Nephron progenitor cell (in vitro differentiated cells): ENCODE results near the gene AVEN.
"Not testable (repeated sequence)": the region's sequence is repeated elsewhere in the genome, so short reads cannot be mapped to it uniquely, and the experiment has no call there.

Experiments used
- DNase-seq: peaks from one replicate; pipeline ENCODE4 v3.0.0; 2021
- H3K27ac Mint-ChIP-seq: 2 replicates; pipeline ENCODE4 v1.8.0; 2021; ENCODE audit warnings: mild to moderate bottlenecking, moderate library complexity, mixed read lengths
- H3K27me3 Mint-ChIP-seq: 2 replicates; pipeline ENCODE4 v1.8.0; 2021; ENCODE audit warnings: mild to moderate bottlenecking, low read depth, mixed read lengths; ENCODE audit not compliant: poor library complexity
- H3K36me3 Mint-ChIP-seq: 2 replicates; pipeline ENCODE4 v1.8.0; 2021; ENCODE audit warnings: low read depth, mixed read lengths
- H3K4me1 Mint-ChIP-seq: 2 replicates; pipeline ENCODE4 v1.8.0; 2021; ENCODE audit warnings: mixed read lengths
- H3K4me3 Mint-ChIP-seq: 2 replicates; pipeline ENCODE4 v1.8.0; 2021; ENCODE audit warnings: mild to moderate bottlenecking, moderate library complexity, mixed read lengths
- H3K9me3 Mint-ChIP-seq: 2 replicates; pipeline ENCODE4 v1.8.0; 2021; ENCODE audit warnings: mild to moderate bottlenecking, moderate library complexity, mixed read lengths
- CTCF ChIP-seq: fragments of 200-600 bp; sonication (generic); IDR thresholded peaks from 2 replicates; pipeline ENCODE4 v1.5.0; 2021; ENCODE audit warnings: antibody characterized with exemption

AVEN gene

GRCh38 chr15:34059476-34059875 lies 20.5 kb upstream of the AVEN start:
- H3K27ac Mint-ChIP-seq = no peak overlapping the region
- TF ChIP-seq CTCF = no peak
- H3K9me3 Mint-ChIP-seq = peaks cover 1% of the 10 kb centered on the region

GRCh38 chr15:34056911-34057310 lies 17.9 kb upstream of the AVEN start:
- no peak for DNase-seq
- Mint-ChIP-seq H3K27me3 (peaks cover 8% of the 10 kb centered on the region), H3K4me3 (no peak overlapping the region), H3K9me3 (peaks cover 24% of the 10 kb centered on the region), H3K27ac (no peak overlapping the region), H3K36me3 (no peaks in the 10 kb centered on the region), H3K4me1 (no peaks in the 10 kb centered on the region)
- no peak for TF ChIP-seq CTCF

More at GRCh38 chr15:34059476-34059875, 20.5 kb upstream of the AVEN start:
- peaks cover 7% of the 10 kb centered on the region for H3K27me3 Mint-ChIP-seq
- H3K4me1 Mint-ChIP-seq = no peaks in the 10 kb centered on the region
- H3K36me3 Mint-ChIP-seq = no peaks in the 10 kb centered on the region
- no peak overlapping the region for H3K4me3 Mint-ChIP-seq
- no peak for DNase-seq

DNA sequence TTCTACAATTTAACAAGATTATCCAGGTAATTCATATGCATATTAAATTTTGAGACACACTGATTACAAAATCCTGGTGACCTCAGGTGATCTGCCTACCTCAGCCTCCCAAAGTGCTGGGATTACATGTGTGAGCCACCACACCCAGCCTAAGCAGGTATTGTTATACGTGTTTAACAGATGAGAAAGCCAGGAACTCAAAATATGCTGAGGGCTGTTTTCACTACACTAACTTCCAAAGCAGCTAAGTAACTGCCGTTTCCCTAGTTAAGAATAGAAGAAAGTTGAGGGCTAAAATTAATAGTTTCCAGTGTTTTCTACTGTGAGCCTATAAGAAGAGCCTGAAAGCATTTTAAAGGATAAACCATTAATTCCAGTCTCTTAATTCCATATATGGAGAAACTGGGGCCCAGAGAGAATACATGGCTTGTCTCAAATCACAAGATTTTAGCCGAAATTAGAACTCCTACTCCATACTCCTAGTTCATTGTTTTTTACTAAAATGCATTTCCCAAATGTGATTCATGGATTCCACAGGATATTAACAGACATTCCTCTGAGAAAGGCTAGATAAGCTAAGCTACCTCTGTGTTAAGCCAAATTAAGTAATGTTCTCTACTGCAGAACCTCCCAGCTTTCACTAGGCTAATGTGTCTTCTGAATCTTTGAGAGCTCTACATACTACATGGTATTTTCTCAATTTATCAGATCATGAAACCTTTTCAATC lies 17.0 kb upstream of the AVEN start:
- Mint-ChIP-seq H3K36me3 (peaks cover 3% of the 10 kb centered on the region), H3K4me3 (no peak overlapping the region), H3K27ac (no peak overlapping the region), H3K27me3 (peaks cover 13% of the 10 kb centered on the region), H3K9me3 (peaks cover 33% of the 10 kb centered on the region), H3K4me1 (no peaks in the 10 kb centered on the region)
- DNase-seq = no peak
- TF ChIP-seq CTCF = no peak

DNA sequence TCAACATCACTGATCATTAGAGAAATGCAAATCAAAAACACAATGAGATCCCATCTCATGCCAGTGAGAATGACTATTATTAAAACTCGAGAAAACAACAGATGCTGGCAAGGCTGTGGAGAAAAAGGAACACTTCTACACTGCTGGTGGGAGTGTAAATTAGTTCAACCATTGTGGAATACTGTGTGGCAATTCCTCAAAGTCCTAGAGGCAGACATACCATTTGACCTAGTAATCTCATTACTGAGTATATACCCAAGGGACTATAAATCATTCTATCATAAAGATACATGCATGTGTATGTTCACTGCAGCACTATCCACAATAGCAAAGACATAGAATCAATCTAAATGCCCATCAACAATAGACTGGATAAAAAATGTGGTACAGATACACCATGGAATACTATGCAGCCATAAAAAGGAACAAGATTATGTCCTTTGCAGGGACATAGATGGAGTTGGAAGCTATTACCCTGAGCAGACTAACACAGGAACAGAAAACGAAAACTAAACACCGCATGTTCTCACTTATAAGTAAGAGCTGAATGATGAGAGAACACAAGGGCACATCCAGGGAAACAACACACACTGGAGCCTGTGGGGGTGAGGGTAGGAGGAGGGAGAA lies 15.2 kb upstream of the AVEN start:
- no peak overlapping the region for H3K27ac Mint-ChIP-seq

GRCh38 chr15:34050385-34050784 lies 11.4 kb upstream of the AVEN start:
- Mint-ChIP-seq H3K36me3 (peaks cover 22% of the 10 kb centered on the region), H3K9me3 (peaks cover 68% of the 10 kb centered on the region), H3K27me3 (peaks cover 16% of the 10 kb centered on the region)
- not testable (repeated sequence) for H3K4me3 Mint-ChIP-seq, DNase-seq, H3K27ac Mint-ChIP-seq, H3K4me1 Mint-ChIP-seq

More for the DNA sequence above, 15.2 kb upstream of the AVEN start:
- Mint-ChIP-seq H3K36me3 (peaks cover 16% of the 10 kb centered on the region), H3K9me3 (peaks cover 51% of the 10 kb centered on the region), H3K4me3 (no peak overlapping the region), H3K27me3 (peaks cover 16% of the 10 kb centered on the region), H3K4me1 (no peaks in the 10 kb centered on the region)
- no peak for TF ChIP-seq CTCF
- DNase-seq = no peak

DNA sequence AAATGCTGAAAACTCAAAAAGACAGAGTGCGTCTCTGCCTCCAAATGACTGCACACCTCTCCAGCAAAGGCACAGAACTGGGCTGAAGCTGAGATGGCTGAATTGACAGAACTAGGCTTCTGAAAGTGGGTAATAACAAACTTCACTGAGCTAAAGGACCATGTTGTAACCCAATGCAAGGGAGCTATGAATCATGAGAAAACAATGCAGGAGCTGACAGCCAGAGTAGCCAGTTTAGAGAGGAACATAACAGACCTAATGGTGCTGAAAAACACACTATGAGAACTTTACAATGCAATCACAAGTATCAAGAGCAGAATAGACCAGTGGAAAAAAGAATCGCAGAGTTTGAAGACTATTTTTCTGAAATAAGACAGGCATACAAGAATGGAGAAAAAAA lies 10.1 kb upstream of the AVEN start:
- Mint-ChIP-seq H3K36me3 (peaks cover 22% of the 10 kb centered on the region), H3K27ac (no peak overlapping the region), H3K4me1 (no peaks in the 10 kb centered on the region), H3K27me3 (peaks cover 16% of the 10 kb centered on the region), H3K4me3 (no peak overlapping the region), H3K9me3 (peaks cover 63% of the 10 kb centered on the region)
- no peak for TF ChIP-seq CTCF
- no peak for DNase-seq
